ENCODE results near the gene THRSP.
"Not testable (repeated sequence)": the region's sequence is repeated elsewhere in the genome, so short reads cannot be mapped to it uniquely, and the experiment has no call there.

The THRSP gene

DNA sequence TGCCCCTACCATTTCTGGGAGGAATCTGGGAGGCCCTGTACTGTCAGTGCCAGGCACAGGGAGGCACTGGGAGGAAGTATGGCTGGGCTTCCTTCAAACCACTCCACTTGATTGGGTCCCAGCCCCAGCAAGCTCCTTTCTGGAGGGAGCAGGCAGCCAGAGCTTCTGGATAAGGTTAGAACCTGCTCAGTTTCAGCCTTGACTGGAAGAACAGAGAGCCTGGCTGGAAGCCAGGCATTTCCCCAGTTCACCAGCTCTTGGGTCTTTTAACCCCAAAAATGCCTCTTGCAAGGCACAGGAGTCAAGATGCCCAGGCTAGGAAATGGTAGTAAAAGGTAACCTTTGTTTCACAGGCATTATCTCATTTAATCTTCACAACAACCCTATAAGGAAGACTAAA is 31.6 kb upstream of the THRSP start:
- Mint-ChIP-seq H3K27me3 (ENCODE audit: low read depth) (no peaks in the 10 kb centered on the region), H3K27ac (no peak overlapping the region), H3K9me3 (no peaks in the 10 kb centered on the region), H3K4me1 (ENCODE audit: low read depth) (peaks cover 2% of the 10 kb centered on the region), H3K4me3 (no peak overlapping the region), H3K36me3 (ENCODE audit: low read depth) (no peaks in the 10 kb centered on the region)
- DNase-seq (ENCODE audit: low spot score), result no peak

DNA sequence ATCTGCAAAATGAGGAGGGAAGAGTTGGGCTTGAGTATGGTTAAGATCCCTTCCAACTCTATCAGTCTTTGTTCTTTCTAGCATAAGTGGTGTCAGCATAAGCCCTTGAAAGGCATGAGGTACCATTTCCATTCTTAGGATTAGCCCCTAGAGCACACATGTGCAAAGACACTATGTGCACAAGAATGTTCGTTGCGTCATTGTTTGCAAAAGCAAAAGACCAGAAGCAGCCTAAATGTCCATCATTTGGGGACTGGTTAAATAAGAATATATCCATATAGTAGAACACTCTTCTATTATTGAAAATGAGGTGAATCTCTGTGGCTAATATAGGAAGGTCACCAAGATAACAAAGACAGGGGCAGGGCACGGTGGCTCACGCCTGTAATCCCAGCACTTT is 30.6 kb upstream of the THRSP start:
- H3K4me3 Mint-ChIP-seq, result no peak overlapping the region
- no peak overlapping the region for H3K27ac Mint-ChIP-seq
- DNase-seq (ENCODE audit: low spot score), result no peak
- peaks cover 2% of the 10 kb centered on the region for H3K4me1 Mint-ChIP-seq (ENCODE audit: low read depth)
- H3K27me3 Mint-ChIP-seq (ENCODE audit: low read depth), result no peaks in the 10 kb centered on the region
- H3K36me3 Mint-ChIP-seq (ENCODE audit: low read depth), result no peaks in the 10 kb centered on the region
- H3K9me3 Mint-ChIP-seq, result no peaks in the 10 kb centered on the region

DNA sequence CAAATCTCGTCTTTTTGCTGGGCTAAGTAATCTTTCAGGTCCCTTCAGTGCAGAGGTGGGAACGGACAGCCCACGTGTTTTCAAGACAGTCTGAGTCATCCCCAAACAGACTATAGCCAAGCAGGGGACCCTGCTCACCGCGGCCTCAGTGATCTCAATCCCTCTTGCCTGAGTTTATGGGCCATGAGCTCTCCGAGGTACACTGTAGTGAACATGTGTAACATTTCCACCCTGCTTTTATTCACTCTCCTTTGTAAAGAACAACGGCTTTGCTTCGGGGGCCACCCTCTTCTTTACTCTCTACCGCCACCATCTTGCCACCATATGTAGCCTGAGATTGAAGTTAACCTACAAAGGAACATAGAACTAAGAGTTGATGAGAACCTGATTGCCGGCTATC is 29.0 kb upstream of the THRSP start:
- Mint-ChIP-seq H3K27me3 (ENCODE audit: low read depth) (no peaks in the 10 kb centered on the region), H3K36me3 (ENCODE audit: low read depth) (no peaks in the 10 kb centered on the region), H3K27ac (no peak overlapping the region), H3K9me3 (no peaks in the 10 kb centered on the region), H3K4me1 (ENCODE audit: low read depth) (peaks cover 3% of the 10 kb centered on the region), H3K4me3 (no peak overlapping the region)
- no peak for DNase-seq (ENCODE audit: low spot score)

DNA sequence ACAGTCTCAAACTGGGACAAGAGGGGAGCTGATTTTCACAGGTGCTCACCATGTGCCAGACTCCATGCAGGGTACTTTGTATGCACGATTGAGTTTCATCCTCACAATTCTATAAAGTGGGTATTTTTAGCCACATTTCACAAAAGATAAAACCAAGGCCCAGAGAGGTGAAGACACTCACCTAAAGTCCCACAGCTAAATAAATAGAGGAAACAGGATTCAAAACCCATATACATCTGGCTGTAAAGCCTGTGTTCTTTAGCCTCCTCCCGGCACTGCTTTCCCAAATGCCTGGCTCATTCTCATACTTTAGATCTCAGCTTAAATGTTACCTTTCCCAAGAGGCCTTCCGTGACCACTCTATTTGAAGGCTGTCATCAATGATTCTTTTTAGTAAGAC is 27.3 kb upstream of the THRSP start:
- no peak for DNase-seq (ENCODE audit: low spot score)
- H3K27me3 Mint-ChIP-seq (ENCODE audit: low read depth), result no peaks in the 10 kb centered on the region
- H3K9me3 Mint-ChIP-seq, result no peaks in the 10 kb centered on the region
- no peaks in the 10 kb centered on the region for H3K36me3 Mint-ChIP-seq (ENCODE audit: low read depth)
- H3K4me3 Mint-ChIP-seq, result no peak overlapping the region
- no peak overlapping the region for H3K27ac Mint-ChIP-seq
- peaks cover 11% of the 10 kb centered on the region for H3K4me1 Mint-ChIP-seq (ENCODE audit: low read depth)

DNA sequence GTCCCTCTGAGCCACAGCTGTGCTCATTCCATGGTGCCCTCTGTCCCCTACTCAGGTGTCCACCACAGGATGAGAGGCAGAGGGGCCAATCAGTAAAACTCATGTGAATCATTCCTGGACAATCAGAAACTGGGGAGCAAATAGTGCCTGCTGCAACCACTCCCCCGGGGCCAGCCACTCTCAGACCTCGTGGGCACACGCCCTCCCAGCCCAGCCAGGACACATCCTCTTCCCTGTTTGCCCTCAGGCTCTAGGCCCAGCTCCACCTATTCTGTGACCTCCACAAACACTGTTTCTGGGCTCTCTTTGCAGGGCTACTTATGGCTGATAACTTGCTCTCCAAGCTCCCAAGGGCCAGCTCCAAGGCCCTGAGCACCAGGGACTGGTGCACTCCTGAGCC is 26.6 kb upstream of the THRSP start:
- Mint-ChIP-seq H3K9me3 (no peaks in the 10 kb centered on the region), H3K4me1 (ENCODE audit: low read depth) (peaks cover 11% of the 10 kb centered on the region), H3K36me3 (ENCODE audit: low read depth) (no peaks in the 10 kb centered on the region), H3K27me3 (ENCODE audit: low read depth) (no peaks in the 10 kb centered on the region), H3K4me3 (no peak overlapping the region), H3K27ac (no peak overlapping the region)
- no peak for DNase-seq (ENCODE audit: low spot score)

DNA sequence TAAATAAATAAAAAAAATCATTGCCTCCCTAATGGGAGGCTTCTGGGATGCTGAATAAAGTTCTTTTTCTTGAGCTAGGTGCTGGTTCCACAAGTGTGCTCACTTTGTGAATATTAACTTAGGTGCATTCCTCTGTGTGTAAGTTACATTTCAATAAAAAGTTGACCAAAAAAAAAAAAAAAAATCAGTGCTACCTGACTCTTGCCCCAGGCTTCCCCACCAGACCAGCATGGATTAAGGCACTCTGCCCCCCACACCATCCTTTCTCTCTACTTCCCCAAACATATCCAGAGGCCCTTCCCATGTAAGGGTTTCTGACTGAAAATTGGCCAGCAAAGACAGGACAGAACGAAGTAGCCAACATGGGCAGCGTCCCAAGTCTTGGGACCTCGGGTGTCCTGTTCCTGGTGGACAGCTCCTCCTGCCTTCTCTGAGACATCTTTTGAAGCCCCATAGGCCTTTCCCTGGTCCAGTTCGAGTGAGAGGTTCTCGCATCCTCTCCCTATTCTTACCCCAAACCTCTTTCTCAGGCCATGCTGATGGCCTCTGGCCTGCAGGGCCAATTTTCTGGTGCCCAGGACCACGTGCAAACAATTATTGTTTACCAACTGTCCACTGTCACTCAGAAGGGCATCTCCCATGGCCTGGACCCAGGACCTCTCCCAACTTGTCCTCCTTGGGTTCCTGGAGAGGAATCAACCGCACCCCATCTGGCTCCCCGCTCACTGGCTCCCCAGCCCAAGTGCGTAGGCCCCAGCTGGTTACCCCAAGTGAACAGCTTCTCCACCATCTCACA is 25.6 kb upstream of the THRSP start:
- H3K4me3 Mint-ChIP-seq, result no peak overlapping the region
- no peak overlapping the region for H3K27ac Mint-ChIP-seq

DNA sequence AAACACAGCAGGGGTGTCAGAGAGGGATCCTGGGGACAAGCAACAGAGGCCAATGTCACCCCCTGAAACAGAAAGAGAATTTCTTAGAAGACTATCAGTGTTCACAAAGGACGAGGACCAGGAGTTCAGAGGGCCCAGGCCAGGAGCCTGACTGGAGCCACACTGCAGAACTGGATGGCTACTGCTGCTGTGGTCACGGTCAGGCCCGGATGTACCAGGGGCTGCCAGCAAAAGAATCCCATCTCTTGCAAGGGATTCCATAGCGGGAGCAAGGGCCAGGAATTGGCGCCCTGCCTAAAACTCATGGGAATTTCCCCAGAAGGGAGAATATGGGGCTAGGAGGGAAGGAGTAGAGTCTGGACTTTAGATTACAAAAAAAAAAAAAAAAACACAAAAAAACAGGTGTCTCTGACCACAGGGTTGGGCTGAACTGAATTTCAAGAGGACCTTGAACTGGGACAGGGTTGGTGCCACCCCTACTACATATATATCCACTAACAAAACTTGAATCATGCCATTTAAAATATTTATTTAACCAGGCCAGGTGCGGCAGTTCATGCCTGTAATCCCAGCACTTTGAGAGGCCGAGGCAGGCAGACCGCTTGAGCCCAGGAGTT is 24.9 kb upstream of the THRSP start:
- H3K36me3 Mint-ChIP-seq (ENCODE audit: low read depth), result no peaks in the 10 kb centered on the region
- H3K27me3 Mint-ChIP-seq (ENCODE audit: low read depth), result no peaks in the 10 kb centered on the region
- H3K4me1 Mint-ChIP-seq (ENCODE audit: low read depth), result peaks cover 10% of the 10 kb centered on the region
- no peak overlapping the region for H3K4me3 Mint-ChIP-seq
- DNase-seq (ENCODE audit: low spot score), result no peak
- no peak overlapping the region for H3K27ac Mint-ChIP-seq
- H3K9me3 Mint-ChIP-seq, result no peaks in the 10 kb centered on the region

More for the DNA sequence above, 25.6 kb upstream of the THRSP start:
- no peak for DNase-seq (ENCODE audit: low spot score)
- peaks cover 10% of the 10 kb centered on the region for H3K4me1 Mint-ChIP-seq (ENCODE audit: low read depth)
- no peaks in the 10 kb centered on the region for H3K27me3 Mint-ChIP-seq (ENCODE audit: low read depth)
- H3K36me3 Mint-ChIP-seq (ENCODE audit: low read depth), result no peaks in the 10 kb centered on the region
- no peaks in the 10 kb centered on the region for H3K9me3 Mint-ChIP-seq

DNA sequence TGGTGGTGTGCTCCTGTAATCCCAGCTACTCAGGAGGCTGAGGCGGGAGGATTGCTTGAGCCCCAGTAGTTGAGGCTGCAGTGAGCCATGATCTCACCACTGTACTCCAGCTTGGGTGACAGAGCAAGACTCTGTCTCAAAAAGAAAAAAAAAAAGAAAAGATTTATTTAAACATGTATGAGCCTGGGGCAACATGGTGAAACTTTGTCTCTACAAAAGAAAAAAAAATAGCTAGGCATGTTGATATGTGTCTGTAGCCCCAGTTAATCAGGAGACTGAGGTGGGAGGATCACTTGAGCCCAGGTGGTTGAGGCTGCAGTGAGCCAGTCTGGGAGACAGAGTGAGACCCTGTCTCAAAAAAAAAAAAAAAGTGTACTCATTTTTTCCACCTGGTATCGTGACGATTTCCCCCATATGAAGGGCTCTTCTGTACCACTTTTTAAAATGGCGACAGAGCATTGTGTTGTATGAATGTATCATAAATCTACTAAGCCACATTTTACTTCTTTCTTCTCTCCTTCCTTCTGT is 24.2 kb upstream of the THRSP start:
- no peaks in the 10 kb centered on the region for H3K9me3 Mint-ChIP-seq
- H3K27ac Mint-ChIP-seq, result peak overlapping the region; percentile 79
- no peak for DNase-seq (ENCODE audit: low spot score)
- H3K4me3 Mint-ChIP-seq, result peak overlapping the region; percentile 39
- peaks cover 10% of the 10 kb centered on the region for H3K4me1 Mint-ChIP-seq (ENCODE audit: low read depth)
- H3K36me3 Mint-ChIP-seq (ENCODE audit: low read depth), result no peaks in the 10 kb centered on the region
- no peaks in the 10 kb centered on the region for H3K27me3 Mint-ChIP-seq (ENCODE audit: low read depth)

DNA sequence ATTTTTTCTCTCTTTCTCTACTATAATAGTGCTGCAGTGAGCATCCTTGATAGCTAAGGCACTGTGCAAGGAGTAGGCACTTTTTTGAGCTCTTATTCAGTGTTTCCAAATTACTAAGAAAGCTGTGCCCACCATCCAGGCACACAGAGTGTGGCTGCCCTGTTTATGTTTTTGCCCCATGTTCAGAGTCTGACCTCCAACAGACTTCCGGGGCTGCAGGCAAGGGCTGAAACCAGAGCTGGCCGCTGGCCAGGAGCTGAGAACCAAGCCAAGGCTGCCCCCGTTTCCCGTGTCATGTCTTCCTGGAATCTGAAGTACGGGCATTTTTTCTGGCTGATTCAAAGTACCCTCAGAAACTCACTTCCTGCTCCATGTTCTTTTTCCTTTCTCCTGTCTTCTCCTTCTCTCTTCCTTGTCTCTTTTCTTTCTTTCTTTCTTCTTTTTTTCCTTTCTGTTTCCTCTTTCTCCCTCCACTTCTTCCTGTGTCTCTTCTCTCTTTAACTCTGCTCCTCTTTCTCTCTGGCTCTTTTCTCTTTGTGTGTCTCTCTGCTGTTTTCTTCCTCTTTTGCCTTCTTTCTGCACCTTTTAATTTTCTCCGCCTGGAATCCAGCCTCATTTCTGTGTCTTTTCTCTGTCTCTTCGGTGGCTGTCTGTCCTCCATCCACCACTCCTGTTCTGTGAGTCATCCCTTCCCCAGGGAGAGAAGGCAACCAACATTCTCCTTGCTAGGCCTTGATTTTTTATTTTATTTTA is 23.6 kb upstream of the THRSP start:
- peak overlapping the region; percentile 39 for H3K4me3 Mint-ChIP-seq
- no peaks in the 10 kb centered on the region for H3K36me3 Mint-ChIP-seq (ENCODE audit: low read depth)
- no peaks in the 10 kb centered on the region for H3K9me3 Mint-ChIP-seq
- H3K4me1 Mint-ChIP-seq (ENCODE audit: low read depth), result peaks cover 10% of the 10 kb centered on the region
- peak; percentile 19 for DNase-seq (ENCODE audit: low spot score)
- no peaks in the 10 kb centered on the region for H3K27me3 Mint-ChIP-seq (ENCODE audit: low read depth)
- peak overlapping the region; percentile 79 for H3K27ac Mint-ChIP-seq

DNA sequence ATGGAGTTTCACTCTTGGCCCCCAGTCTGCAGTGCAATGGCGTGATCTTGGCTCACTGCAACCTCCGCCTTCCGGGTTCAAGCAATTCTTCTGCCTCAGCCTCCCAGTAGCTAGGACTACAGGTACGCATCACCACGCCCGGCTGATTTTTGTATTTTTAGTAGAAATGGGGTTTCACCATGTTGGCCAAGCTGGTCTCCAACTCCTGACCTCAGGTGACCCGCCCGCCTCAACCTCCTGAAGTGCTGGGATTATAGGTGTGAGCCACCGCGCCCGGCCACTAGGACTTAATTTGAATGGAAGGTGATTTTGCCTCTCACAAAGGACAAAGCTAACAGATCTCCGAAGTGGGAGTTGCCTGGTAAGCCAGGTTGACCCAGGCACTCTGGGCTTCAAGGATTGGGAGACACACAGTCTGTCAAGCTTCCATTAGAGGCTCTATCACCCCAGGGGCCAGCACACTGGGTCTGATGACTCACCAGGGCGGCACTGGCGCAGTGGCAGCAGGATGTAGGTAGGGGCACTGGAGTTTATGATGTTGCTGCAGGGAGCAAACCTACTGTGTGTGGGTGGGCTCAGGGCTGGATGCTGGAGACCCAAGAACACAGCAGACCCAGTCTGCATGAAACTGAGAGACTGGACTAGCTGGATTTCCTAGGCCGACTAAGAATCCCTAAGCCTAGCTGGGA is 22.8 kb upstream of the THRSP start:
- Mint-ChIP-seq H3K4me3 (no peak overlapping the region), H3K36me3 (ENCODE audit: low read depth) (no peaks in the 10 kb centered on the region), H3K27ac (no peak overlapping the region), H3K4me1 (ENCODE audit: low read depth) (peaks cover 12% of the 10 kb centered on the region), H3K9me3 (no peaks in the 10 kb centered on the region), H3K27me3 (ENCODE audit: low read depth) (no peaks in the 10 kb centered on the region)
- no peak for DNase-seq (ENCODE audit: low spot score)

DNA sequence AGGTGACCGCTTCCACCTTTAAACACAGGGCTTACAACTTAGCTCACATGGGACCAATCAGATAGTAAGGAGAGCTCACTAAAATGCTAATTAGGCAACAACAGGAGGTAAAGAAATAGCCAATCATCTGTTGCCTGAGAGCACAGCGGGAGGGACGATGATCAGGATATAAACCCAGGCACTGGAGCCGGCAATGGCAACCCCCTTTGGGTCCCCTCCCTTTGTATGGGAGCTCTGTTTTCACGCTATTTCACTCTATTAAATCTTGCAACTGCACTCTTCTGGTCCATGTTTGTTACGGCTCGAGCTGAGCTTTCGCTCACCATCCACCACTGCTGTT is 22.3 kb upstream of the THRSP start:
- H3K4me1 Mint-ChIP-seq (ENCODE audit: low read depth), result peaks cover 17% of the 10 kb centered on the region
- not testable (repeated sequence) for DNase-seq (ENCODE audit: low spot score); H3K27ac Mint-ChIP-seq; H3K36me3 Mint-ChIP-seq (ENCODE audit: low read depth); H3K27me3 Mint-ChIP-seq (ENCODE audit: low read depth); H3K9me3 Mint-ChIP-seq; H3K4me3 Mint-ChIP-seq

DNA sequence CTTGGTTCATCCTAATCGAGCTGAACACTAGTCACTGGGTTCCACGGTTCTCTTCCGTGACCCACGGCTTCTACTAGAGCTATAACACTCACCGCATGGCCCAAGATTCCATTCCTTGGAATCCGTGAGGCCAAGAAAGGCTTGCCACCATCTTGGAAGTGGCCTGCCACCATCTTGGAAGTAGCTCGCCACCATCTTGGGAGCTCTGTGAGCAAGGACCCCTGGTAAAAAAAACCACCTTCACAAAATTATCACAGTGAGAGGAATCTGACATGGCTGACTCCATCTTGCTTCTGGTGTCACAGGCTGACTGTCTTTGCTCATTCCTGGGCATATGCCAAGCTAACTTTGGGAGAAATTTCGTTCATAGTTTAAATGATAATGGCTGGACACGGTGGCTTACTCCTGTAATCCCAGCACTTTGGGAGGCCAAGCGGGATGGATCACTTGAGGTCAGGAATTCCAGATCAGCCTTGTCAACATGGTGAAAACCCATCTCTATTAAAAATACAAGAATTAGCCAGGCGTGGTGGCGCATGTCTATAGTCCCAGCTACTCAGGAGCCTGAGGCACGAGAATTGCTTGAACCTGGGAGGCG is 21.7 kb upstream of the THRSP start:
- H3K4me1 Mint-ChIP-seq (ENCODE audit: low read depth), result peaks cover 18% of the 10 kb centered on the region
- H3K27ac Mint-ChIP-seq, result no peak overlapping the region
- H3K27me3 Mint-ChIP-seq (ENCODE audit: low read depth), result no peaks in the 10 kb centered on the region
- no peaks in the 10 kb centered on the region for H3K36me3 Mint-ChIP-seq (ENCODE audit: low read depth)
- H3K4me3 Mint-ChIP-seq, result no peak overlapping the region
- DNase-seq (ENCODE audit: low spot score), result no peak
- no peaks in the 10 kb centered on the region for H3K9me3 Mint-ChIP-seq

DNA sequence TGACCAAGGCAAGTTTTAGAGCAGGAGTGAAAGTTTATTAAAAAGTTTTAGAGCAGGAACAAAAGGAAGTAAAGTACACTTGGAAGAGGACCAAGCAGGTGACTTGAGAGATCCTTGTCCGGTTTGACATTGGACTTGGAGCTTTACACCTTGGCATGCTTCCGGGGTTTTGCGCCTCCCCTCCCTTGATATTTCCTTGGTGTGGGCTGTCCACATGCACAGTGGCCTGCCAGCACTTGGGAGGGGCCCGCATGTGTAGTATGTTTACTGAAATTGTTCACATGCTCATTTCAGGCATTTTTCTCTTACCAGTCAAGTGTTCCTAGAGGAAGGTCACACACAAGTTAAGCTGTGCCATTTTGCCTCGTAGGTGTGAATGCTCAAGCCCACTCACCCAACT is 19.0 kb upstream of the THRSP start:
- Mint-ChIP-seq H3K27ac (no peak overlapping the region), H3K9me3 (no peaks in the 10 kb centered on the region), H3K36me3 (ENCODE audit: low read depth) (no peaks in the 10 kb centered on the region), H3K27me3 (ENCODE audit: low read depth) (no peaks in the 10 kb centered on the region), H3K4me3 (no peak overlapping the region), H3K4me1 (ENCODE audit: low read depth) (peaks cover 16% of the 10 kb centered on the region)
- no peak for DNase-seq (ENCODE audit: low spot score)

All from T-helper 2 cell treated with Interferon-gamma antibody and Interleukin-4, amounts not matched to agents 5 μg/mL and 100 μg/mL, for 36 hours (primary cell).